ENCODE measurements around the gene ST7. TPM values are rescaled to one million over a fixed set of nuclear protein-coding genes. Genes with fewer than 3 reads are reported as not detected.

Gene ST7
- total RNA-seq, 2 donors from 2014 or later = 24.6 to 34.3 TPM

- Histone ChIP-seq H3K36me3 (replicated peaks in 1 of 2; ENCODE audit: insufficient read depth in 1 of 2, low read depth in 2 of 2) (no peaks in the 10 kb centered on the region), H3K27me3 (no peaks in the 10 kb centered on the region), H3K4me3 (no peak overlapping the region), H3K4me1 (no peaks in the 10 kb centered on the region), H3K27ac (no peak overlapping the region), H3K9me3 (no peaks in the 10 kb centered on the region)
- WGBS, 2 donors = 94 to 95% methylated on average over 9 of the region's 9 CpGs
- no peak for TF ChIP-seq POLR2A (IDR thresholded peaks at IDR 0.05)
- TF ChIP-seq, protein P1, sequence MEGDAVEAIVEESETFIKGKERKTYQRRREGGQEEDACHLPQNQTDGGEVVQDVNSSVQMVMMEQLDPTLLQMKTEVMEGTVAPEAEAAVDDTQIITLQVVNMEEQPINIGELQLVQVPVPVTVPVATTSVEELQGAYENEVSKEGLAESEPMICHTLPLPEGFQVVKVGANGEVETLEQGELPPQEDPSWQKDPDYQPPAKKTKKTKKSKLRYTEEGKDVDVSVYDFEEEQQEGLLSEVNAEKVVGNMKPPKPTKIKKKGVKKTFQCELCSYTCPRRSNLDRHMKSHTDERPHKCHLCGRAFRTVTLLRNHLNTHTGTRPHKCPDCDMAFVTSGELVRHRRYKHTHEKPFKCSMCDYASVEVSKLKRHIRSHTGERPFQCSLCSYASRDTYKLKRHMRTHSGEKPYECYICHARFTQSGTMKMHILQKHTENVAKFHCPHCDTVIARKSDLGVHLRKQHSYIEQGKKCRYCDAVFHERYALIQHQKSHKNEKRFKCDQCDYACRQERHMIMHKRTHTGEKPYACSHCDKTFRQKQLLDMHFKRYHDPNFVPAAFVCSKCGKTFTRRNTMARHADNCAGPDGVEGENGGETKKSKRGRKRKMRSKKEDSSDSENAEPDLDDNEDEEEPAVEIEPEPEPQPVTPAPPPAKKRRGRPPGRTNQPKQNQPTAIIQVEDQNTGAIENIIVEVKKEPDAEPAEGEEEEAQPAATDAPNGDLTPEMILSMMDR (IDR thresholded peaks at IDR 0.05) = no peak
- DNase-seq = no peak
- intact Hi-C loops (cut with DNase I) = no loop called here
- ATAC-seq = no peak
Observed at GRCh38 chr7:117190746-117191435, 237.6 kb downstream of the ST7 start.

GRCh38 chr7:117192108-117192507 is 238.8 kb downstream of the ST7 start:
- ATAC-seq (no peak), DNase-seq (no peak)
- no peak for TF ChIP-seq POLR2A (IDR thresholded peaks at IDR 0.05)
- TF ChIP-seq, protein P1 (IDR thresholded peaks at IDR 0.05) = no peak
- no peak overlapping the region for H3K4me3 ChIP-seq
- H3K9me3 ChIP-seq = no peaks in the 10 kb centered on the region
- H3K4me1 ChIP-seq = no peaks in the 10 kb centered on the region
- intact Hi-C loops (cut with DNase I) = no loop called here
- WGBS, 2 donors = 96 to 97% methylated on average over 1 of the region's 1 CpG
- no peaks in the 10 kb centered on the region for H3K27me3 ChIP-seq
- no peak overlapping the region for H3K27ac ChIP-seq
- H3K36me3 ChIP-seq (replicated peaks in 1 of 2; ENCODE audit: insufficient read depth in 1 of 2, low read depth in 2 of 2) = no peaks in the 10 kb centered on the region

- Histone ChIP-seq H3K4me1 (no peaks in the 10 kb centered on the region), H3K4me3 (no peak overlapping the region), H3K27ac (no peak overlapping the region), H3K27me3 (no peaks in the 10 kb centered on the region), H3K36me3 (replicated peaks in 1 of 2; ENCODE audit: insufficient read depth in 1 of 2, low read depth in 2 of 2) (no peaks in the 10 kb centered on the region), H3K9me3 (no peaks in the 10 kb centered on the region)
- DNase-seq (no peak), ATAC-seq (no peak)
- intact Hi-C loops (cut with DNase I) = no loop called here
- WGBS, 2 donors = 71 to 89% methylated on average over 2 of the region's 2 CpGs
- TF ChIP-seq, protein P1 (IDR thresholded peaks at IDR 0.05) = no peak
- TF ChIP-seq POLR2A (IDR thresholded peaks at IDR 0.05) = no peak
Observed at GRCh38 chr7:117193564-117193963, 240.3 kb downstream of the ST7 start.

GRCh38 chr7:117194445-117194844 is 241.1 kb downstream of the ST7 start:
- Histone ChIP-seq H3K9me3 (no peaks in the 10 kb centered on the region), H3K4me1 (no peaks in the 10 kb centered on the region), H3K4me3 (no peak overlapping the region), H3K27me3 (no peaks in the 10 kb centered on the region), H3K36me3 (replicated peaks in 1 of 2; ENCODE audit: insufficient read depth in 1 of 2, low read depth in 2 of 2) (no peaks in the 10 kb centered on the region), H3K27ac (no peak overlapping the region)
- ATAC-seq = no peak
- DNase-seq = no peak
- TF ChIP-seq, protein P1 (IDR thresholded peaks at IDR 0.05) = no peak
- TF ChIP-seq POLR2A (IDR thresholded peaks at IDR 0.05) = no peak
- 86 to 89% methylated on average over 2 of the region's 2 CpGs for WGBS, 2 donors
- intact Hi-C loops (cut with DNase I) = no loop called here
